Bone marrow (tissue), 2 donors: ENCODE results near the gene PTK7.

Source experiments
- DNase-seq, 2 donors: peaks; one replicate each; lab custom pipeline; 2025; lab: John Stamatoyannopoulos, UW

The PTK7 gene

DNA sequence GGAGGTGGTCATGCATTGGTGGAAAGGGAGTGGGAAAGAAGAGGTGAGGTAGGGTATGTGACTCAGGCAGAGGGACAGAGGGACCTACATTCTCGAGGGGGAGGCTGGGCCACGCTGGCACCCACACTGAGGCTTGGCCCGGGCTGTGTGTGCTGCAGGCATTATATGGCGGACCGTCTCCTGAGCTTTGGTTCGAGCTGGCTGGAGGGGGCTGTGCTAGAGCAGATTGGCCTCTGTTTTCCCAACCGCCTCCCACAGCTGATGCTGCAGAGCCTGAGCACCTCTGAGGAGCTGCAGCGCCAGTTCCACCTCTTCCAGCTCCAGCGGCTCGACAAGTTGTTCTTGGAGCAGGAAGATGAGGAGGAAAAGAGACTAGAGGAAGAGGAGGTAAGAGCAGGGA, 129.7 kb downstream of the PTK7 start:
- DNase-seq = no peak

DNA sequence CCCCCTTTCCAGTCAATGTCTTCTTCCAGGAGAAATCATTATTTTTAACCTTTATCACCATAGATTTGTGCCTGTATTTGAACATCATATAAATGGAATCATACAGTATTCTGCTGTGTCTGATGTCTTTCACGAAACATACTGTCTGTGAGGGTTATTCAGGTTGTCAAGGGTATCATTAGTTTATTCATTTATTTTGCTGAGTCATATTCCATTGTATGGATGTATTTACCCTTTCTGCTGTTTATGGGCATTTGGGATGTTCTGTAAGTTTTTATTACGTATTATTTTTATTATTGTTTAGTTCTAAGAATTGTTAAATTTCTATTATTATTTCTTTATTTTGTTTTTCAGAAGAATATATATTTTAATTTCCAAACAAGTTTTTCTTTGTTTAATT, 131.2 kb downstream of the PTK7 start:
- DNase-seq = no peak
